Stimulated activated CD4-positive, alpha-beta T cell treated with anti-CD3 and anti-CD28 coated beads, Interleukin-2, amount 100 ng/mL, for 48 hours (primary cell): ENCODE data around the gene RNASE12.
"Not testable (repeated sequence)": the region's sequence is repeated elsewhere in the genome, so short reads cannot be mapped to it uniquely, and the experiment has no call there.

Experiments used
- DNase-seq, 2 donors: peaks; one replicate each; pipeline ENCODE4 v3.0.0-alpha.2; 2020

The RNASE12 gene

DNA sequence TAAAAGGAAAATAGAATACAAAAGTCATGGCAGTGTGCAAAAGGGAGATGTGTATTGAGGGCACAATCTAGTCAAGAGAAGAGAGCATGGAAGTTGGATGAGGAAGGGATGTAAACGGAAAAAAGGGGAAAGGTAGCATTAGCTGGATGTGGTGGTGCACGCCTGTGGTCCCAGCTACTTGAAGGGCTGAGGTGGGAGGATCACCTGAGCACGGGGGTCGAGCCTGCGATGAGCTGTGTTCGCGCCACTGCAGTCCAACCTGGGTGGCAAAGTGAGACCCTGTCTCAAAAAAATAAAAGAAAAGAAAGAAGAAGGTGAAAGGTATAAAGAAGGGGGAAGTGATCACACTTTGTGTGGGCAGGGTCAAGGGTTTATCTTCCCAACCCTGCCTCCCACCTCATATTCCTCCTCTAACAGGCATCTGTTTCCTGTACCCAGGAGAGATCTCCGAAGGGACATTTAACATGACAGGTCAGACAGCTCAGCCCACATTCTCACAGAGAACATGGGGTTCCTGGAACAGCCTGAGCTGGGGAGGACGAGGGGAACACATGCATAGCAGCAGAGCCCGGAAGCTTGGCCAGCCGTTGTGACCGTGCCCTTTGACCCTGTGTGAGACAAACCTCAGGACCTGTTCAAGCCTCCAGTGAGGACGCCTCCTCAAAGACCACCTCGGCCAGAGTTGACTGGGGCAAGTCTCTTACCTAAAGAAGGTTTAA lies 12.2 kb downstream of the RNASE12 start:
- no peak for DNase-seq

DNA sequence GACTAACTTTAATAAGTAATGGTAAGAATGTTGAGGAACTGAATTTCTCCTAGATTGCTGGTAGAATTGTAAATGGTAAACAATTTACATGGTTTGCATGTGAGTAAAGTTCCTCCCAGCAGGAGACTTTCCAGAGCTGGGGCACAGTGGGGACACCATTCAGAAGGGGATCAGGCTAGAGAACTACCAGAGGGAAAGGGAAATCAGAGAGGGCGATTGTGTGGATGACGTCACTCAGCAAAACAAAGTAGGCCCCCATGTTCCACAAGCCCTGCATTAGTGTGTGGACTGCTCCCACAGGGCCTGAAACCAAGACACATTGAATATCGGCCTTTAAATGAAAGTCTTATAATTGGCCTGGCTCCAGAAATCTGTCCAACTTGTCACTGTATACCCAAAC lies 12.9 kb downstream of the RNASE12 start:
- DNase-seq = no peak

DNA sequence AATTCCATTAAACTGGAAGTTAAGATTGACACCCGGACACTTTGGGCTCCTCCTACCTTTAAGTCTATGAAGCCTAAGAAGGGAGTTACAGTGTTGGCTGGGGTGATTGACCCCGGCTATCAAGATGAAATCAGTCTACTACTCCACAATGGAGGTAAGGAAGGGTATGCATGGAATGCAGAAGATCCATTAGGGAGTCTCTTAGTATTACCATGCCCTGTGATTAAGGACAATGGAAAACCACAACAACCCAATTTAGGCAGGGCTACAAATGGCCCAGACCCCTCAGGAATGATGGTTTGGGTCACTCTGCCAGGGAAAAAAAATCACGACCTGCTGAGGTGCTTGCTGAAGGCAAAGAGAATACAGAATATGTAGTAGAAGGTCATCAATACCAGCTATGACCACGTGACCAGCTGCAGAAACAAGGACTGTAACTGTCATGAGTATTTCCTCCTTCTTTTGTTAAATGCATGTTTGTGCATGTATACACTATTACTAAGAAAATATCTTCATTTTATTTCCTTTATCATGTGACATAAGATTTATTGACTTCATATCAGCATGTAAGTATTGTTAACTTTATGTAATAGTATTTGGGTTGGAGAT lies 18.7 kb downstream of the RNASE12 start:
- not testable (repeated sequence) for DNase-seq

DNA sequence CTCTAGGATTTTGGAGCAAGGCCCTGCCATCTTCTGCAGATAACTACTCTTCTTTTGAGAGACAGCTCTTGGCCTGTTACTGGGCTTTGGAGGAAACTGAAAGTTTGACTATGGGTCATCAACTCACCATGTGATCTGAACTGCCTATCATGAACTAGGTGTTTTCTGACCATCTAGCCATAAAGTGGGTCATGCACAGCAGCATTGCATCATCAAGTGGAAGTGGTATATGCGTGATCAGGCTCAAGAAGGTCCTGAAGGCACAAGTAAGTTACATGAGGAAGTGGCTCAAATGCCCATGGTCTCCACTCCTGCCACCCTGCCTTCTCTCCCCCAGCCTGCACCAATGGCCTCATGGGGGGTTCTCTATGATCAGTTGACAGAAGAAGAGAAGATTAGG lies 20.5 kb downstream of the RNASE12 start:
- not testable (repeated sequence) for DNase-seq

DNA sequence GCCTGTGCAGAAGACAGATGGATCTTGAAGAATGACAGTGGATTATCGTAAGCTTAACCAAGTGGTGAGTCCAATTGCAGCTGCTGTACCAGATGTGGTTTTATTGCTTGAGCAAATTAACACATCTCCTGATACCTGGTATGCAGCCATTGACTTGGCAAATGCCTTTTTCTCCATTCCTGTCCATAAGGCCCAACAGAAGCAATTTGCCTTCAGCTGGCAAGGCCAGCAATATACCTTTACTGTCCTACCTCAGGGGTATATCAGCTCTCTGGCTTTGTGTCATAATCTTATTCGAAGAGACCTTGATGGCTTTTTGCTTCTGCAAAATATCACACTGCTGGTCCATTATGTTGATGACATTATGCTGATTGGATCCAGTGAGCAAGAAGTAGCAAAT lies 21.3 kb downstream of the RNASE12 start:
- not testable (repeated sequence) for DNase-seq

DNA sequence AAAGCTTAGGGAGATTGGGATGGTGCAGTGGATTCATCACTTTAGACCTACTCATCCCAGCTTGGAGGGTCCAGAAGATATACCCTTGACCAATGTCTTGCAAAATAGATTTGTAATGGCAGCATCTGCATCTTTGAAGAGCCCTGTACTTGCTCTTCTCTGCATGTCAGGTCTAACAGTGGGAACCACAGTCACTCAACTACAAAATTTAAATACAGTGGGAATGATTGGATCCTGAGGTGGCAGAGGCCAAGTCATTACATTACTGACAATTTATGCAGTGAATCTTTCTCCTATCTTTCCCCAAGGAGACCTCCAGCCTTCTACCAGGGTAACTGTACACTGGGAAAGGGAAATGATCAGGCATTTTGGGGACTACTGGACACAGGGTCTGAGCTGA lies 22.1 kb downstream of the RNASE12 start:
- no peak for DNase-seq

DNA sequence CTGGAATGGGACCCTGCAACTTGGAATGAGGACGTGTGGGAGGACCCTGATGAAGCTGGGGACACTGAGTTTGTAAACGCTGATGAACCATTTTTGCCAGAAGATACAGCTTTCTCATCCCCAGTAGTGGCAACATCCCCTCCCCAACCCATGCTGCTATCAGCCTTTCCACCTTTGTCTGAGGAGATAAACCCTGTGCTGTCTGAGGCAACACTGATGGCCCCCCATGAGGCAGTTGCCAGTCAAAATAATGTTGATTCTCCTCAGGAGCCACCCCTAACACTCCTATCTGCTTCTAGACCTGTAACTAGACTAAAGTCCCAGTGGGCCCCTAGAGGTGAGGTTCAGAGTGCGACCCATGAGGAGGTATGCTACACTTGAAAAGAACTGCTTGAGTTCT lies 22.8 kb downstream of the RNASE12 start:
- no peak for DNase-seq

DNA sequence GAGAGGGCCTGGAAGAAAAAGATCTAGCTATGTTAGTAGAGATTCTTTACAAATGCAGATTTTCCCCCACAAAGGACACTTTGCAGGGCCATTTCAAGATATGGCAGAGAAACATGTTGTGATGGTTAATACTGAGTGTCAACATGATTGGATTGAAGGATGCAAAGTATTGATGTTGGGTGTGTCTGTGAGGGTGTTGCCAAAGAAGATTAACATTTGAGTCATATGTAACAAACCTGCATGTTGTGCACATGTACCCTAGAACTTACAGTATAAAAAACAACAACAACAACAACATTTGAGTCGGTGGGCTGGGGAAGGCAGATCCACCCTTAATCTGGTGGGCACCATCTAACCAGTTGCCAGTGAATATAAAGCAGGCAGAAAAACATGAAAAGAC lies 24.0 kb downstream of the RNASE12 start:
- not testable (repeated sequence) for DNase-seq

DNA sequence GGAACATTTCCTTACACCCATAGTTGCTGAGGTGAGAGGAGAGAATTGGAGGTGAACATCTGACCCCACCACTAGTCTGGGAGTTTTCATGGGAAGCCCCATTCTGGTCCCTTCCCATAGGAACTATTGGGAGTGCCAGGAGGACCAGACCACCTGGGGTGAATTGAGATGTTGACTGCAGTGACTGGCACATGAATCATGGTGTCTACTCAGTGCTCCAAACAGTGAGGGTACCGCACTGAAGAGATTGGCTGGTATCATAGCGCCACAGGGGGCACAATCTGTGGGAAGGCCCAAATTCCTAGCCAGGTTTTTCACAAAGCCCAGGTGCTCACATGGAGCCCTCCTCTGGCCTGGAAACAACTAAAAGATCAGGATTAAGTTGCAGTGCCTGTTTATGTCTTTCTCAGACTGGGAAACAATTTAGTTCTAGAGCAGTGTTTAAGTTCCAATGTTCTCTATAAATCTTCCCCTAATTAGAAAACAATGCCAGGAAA lies 26.6 kb downstream of the RNASE12 start:
- no peak for DNase-seq

DNA sequence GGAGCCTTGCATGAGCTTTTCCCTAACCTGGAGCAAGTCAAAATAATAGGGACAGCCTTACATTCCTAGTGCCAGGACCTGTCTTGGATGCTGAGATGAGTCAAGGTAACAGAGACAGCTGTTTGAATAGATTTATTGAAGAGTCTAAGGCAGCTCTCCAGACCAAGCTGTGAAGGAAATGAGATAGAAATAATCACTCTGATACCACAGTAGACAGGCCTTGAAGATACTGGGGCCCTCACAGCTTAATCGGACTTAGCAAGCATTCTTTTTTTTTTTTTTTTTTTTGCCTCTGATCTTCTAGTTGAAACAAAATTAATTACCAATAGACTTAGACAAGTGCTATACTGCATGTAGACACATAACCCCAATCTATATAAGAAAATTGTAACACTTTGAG lies 27.2 kb downstream of the RNASE12 start:
- DNase-seq = no peak

DNA sequence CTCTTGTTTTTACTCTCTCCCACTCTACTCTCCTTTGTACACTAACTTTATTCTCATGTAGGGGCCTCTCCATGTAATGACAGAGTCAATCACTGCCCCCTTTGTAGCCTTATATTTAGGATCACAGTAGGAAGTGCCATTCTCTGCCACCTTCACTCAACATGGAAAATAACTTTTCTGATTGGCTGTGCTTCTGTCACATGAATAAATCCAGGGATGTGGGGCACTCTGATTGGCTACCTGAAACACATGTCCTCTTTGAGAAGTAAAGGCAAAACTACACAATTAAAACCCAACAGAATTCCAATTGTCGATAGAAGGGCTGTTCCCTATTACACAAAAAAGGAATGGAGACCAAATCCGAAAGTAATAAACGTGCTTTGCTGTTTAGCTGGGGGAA lies 30.2 kb downstream of the RNASE12 start, which contains the start of gene RNASE9:
TSS of gene RNASE9 (minus strand) at position 87 of the 400 bp plus-strand sequence.
- DNase-seq = no peak

DNA sequence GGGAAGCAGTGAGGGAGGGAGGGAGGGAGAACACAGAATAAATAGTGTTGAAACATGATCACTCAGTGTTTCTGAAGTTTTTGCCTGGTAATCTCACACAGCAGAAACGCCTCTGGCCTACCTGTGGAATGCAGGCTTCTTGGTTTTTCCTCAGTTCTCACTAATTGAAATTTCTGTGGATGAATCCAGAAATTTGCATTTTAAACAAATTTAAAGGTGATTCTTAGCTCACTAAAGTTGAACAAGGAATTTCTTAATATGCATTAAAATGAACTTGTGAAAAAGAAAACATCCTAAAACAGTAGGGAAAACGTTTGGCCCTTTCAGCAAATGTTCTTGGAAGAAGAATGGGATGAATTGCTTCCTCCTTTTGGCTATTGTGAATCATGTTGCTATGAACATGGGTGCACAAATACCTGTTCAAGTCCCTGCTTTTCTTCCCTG lies 31.7 kb downstream of the RNASE12 start:
- no peak for DNase-seq

DNA sequence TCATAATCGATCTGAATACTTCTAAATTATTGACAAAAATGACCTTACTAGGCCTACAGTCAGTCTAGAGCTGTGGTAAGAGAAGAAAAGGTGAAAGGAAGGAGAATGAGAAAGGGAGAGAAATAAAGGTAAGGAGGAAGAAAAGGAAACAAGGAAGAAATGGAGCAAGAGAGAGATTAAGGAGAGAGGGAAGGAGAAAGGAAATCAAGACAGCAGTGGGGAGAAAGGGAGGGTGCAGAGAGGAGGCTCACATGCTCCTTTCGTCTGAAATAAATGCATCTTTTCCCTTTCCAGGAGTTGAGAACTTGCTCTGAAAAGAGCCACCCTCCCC lies 34.0 kb downstream of the RNASE12 start:
- DNase-seq = no peak

DNA sequence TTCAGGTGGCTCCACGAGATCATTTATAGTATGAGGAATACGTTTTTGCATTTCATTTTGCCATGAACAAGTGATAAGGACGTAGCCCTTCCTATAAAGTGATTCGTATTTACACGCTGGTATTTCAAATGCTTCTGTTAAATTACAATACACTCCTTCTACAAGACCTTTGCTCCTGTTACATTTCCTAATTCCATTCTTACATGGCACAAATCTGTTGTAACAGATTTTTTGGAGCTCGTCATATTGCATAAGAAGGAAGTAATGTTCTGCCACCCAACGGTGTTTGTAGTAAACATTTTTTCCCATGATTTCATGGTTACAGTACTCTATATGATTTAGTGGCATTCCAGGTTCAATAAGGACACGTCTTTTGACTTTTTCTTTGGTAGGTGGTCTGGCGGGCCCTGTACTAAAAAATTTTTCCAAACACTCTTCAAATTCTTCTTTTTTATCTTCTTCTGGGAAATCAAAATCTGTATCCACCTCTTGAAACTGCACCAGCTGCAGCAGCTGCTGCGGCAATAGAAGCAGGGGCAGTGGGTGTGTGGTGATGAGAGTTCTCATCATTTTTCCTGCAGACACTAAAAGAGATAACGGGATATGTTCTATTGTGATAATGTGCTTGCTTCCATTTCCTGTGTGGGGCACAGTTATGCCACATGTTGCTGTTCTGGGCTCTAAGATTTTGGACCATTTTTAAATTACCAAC lies 34.5 kb downstream of the RNASE12 start:
- no peak for DNase-seq

DNA sequence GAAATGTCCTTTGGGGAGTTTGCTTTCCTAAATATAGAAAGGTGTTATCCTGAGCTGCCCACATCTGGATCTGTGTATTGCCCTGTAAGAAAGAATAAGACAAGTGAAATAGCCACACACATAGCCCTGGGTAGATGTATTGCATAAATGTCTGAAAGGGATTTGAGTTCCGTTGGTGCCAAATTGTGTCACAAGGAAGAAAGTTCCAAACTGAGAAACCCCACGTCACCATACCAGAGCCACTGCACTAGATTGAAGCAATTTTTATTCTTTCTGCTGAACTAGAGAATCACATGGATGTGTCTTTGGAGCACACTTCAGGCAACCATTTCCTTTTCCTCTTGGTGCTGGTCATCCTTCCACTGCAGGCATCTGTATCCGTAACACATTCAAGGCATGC lies 35.3 kb downstream of the RNASE12 start:
- DNase-seq = no peak

DNA sequence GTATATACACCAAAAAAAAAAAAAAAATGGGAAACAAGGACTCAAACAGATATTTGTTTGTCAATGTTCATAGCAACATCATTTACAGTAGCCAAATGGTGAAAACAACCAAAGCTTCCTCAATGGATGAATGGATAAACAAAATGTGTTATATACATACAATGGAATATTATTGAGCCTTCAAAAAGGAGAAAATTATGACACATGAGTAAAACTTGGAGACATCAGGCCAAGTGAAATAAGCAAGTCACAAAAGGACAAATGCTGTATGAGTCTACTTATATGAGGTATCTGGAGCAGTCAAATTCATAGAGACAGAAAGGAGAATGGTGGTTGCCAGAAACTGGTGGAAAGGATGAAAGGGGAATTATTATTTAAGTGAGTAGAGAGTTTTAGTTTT lies 38.2 kb downstream of the RNASE12 start:
- DNase-seq = no peak

DNA sequence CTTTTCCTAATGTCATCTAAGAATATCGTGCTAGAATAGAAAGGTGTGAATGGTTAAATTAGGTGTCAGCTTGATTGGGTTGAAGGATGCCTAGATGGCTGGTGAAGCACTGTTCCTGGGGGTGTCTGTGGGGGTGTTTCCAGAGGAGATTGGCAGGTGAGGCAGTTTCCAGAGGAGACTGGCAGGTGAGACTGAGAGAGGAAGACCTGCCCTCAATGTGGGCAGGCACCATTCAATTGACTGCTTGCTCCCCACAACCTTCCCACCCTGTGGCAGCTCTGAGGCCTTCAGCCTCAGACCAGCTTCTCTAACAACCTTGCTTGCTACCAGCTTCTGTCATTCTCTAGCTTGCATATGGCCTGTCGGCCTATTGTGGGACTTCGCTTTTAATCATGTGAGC lies 39.6 kb downstream of the RNASE12 start:
- no peak for DNase-seq

DNA sequence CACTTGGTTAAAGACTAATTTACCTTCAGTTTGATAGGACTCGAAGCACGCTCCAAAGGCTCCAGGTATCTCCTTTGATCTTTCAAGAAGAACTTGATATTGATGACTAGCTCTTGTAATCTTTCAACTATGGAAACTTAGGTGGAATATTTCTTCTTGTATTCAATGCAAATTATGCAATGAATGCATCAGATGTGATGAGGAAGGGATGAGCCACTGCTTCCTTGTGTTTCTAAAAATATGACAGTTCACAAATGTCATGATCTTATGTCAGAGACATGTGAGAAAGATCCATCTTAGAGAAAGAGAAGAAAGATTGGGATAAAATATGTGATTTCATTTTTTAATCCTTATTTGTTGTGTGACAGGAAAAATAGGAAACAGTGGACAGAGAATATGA lies 40.2 kb downstream of the RNASE12 start:
- no peak for DNase-seq

DNA sequence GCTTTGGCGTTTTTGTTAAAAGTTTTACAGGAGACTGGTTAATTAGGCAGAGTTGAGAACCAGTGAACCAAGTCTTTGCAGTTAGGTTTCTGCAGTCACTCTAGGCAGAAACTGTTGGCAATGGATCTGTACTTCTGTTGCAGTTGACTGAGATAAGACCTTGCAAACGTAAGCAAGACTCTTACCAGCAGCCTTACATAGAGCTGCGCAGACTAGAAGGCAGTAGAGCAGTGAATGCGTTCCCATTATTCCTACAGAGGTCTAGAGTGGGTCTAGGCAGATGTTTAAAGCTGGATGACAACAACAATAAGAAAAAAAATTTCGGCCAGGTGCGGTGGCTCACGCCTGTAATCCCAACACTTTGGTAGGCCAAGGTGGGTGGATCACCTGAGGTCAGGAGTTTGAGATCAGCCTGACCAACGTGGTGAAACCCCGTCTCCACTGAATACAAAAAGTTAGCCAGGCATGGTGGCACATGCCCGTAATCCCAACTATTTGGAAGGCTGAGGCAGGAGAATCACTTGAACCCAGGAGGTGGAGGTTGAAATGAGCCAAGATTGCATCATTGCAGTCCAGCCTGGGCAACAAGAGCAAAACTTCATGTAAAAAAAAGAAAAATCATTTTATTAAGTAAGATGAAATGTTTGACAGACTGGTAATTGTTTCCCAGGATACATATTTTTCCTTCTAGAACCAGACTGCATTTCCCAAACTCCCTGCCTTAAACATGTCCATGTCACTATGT lies 42.6 kb downstream of the RNASE12 start:
- no peak for DNase-seq

DNA sequence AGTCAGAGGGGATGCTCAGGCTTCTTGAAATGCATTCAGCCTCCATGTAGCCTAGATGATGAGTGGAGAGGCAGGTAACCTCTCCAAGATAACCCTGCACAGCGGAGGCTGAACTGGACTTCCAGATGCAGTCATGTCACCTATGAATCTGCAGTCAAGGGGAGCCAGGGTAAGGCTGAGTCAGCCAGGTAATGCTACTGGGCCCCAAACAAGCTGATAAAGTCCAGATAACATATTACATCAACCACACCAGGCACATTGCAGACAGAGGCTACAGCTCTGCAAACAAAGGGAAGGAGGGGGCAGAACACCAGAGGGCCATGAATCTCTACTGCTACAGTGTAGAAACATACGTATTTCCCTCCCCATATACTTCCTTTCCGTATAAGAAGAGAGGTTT lies 44.3 kb downstream of the RNASE12 start:
- DNase-seq = no peak
